Large intestine (tissue), 3 donors: ENCODE results near the gene QKI. TPM values are rescaled to one million over a fixed set of nuclear protein-coding genes. Genes with fewer than 3 reads are reported as not detected.
A peak's percentile ranks its signal among the peaks of the same experiment; 100 is the strongest.

ENCODE experiments used
- DNase-seq, 2 donors: peaks; one replicate each; pipeline versions ENCODE4 v3.0.0 to v3.0.0-alpha.2; 2013
- H3K27ac ChIP-seq: one replicate; pipeline ENCODE4 v1.5.1; 2013; ENCODE audit warnings: low read length
- H3K27me3 ChIP-seq: 2 replicates; pipeline ENCODE4 v1.6.1; 2013; ENCODE audit warnings: low read length; ENCODE audit not compliant: control insufficient read depth, insufficient read depth
- H3K36me3 ChIP-seq: 2 replicates; pipeline ENCODE4 v1.6.1; 2013; ENCODE audit warnings: low read length; ENCODE audit not compliant: control insufficient read depth, insufficient read depth
- H3K4me1 ChIP-seq: one replicate; pipeline ENCODE4 v1.6.1; 2013; ENCODE audit warnings: low read length; ENCODE audit not compliant: control insufficient read depth, insufficient read depth
- H3K4me3 ChIP-seq: one replicate; pipeline ENCODE4 v1.5.1; 2013; ENCODE audit warnings: low read length
- H3K9me3 ChIP-seq: one replicate; pipeline ENCODE4 v1.6.1; 2013; ENCODE audit warnings: mild to moderate bottlenecking, low read depth, low read length, moderate library complexity; ENCODE audit not compliant: control insufficient read depth
- WGBS: methylation state at CpG from one replicate; pipeline ENCODE4 v1.1.5; 2013; ENCODE audit warnings: low lambda C conversion rate; ENCODE audit not compliant: insufficient coverage; 5-methylcytosine and 5-hydroxymethylcytosine counted together
- polyA plus RNA-seq: library from polyadenylated mRNA; unstranded; fragments of 120-200 nt; gene quantifications from one replicate; pipeline ENCODE4 v1.2.1, GENCODE V29; 2013

Gene QKI
- polyA plus RNA-seq, 1 donor, result 30.2 TPM

DNA sequence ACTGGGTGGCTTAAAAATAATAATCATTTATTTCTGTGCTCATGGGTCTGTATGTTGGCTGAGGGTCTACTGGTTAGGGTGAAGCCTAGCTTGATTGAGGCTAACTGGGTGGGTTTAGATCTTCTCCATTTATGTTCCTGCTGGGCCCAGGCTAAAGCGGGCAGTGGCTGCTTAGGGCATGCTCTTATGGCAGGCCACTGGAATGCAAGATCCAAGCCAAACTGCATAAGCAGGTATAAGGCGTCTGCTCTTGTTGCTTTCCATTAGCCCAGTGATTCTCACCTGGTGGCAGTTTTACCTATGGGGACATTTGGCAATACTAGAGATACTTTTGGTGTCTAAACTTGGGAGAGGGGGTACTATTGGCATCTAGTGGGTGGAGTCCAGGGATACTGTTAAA, 44.5 kb downstream of the QKI start:
- H3K9me3 ChIP-seq, result no peaks in the 10 kb centered on the region
- H3K27ac ChIP-seq, result no peak overlapping the region
- H3K4me1 ChIP-seq, result no peaks in the 10 kb centered on the region
- H3K4me3 ChIP-seq, result no peak overlapping the region
- H3K36me3 ChIP-seq, result no peaks in the 10 kb centered on the region
- no peaks in the 10 kb centered on the region for H3K27me3 ChIP-seq
- no peak for DNase-seq
- no CpG with 5 or more reads among the region's 2 CpGs for WGBS

DNA sequence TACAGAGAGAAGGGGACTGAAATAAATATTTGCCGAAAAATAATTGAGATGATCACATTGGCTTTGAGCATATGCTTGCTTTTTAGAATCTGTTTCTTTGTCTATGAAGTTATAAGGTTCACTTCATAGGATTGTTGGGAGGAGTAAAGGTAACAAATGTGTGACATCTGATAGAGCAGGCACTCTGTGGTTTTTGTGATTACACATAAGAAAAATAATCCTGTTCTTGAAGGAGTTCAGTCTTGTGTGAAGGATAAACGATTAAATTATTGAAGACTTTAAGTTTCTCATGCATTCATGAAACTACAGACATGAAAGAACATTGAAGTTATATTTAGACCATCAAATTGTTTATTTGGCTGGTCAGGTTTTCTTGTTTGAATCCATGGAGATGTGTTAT, 45.0 kb downstream of the QKI start:
- H3K27me3 ChIP-seq, result no peaks in the 10 kb centered on the region
- 100% methylated on average over 1 of the region's 2 CpGs for WGBS
- no peaks in the 10 kb centered on the region for H3K9me3 ChIP-seq
- H3K4me3 ChIP-seq, result no peak overlapping the region
- H3K4me1 ChIP-seq, result no peaks in the 10 kb centered on the region
- H3K27ac ChIP-seq, result no peak overlapping the region
- H3K36me3 ChIP-seq, result no peaks in the 10 kb centered on the region
- no peak for DNase-seq

DNA sequence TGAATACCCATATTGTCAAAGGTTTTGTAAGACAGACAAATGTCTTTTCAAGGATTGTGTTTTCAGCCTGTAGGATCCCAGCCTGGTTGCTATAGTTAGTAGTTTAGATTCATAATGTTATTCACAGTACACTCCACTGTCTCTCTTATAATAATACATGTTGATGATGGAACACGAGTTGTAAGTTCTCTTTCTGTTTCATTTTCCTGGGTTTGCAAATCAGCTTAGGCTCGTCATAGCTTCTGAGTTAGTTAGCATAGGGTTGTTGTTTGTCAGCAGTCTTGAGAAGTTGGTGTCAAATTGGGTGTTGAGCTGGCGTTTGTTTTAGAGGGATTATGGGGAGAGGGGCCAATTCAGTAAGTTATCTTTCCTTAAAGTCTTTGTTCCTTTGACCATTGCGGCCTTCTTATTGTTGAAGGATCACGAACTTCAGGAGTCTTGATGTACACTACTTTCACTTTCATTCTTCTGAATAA, 45.8 kb downstream of the QKI start:
- H3K36me3 ChIP-seq, result no peaks in the 10 kb centered on the region
- no peak overlapping the region for H3K27ac ChIP-seq
- peak in 1 of 2 donors; percentile 5 for DNase-seq
- 68% methylated on average over 2 of the region's 5 CpGs for WGBS
- H3K27me3 ChIP-seq, result no peaks in the 10 kb centered on the region
- H3K4me3 ChIP-seq, result no peak overlapping the region
- H3K4me1 ChIP-seq, result no peaks in the 10 kb centered on the region
- H3K9me3 ChIP-seq, result no peaks in the 10 kb centered on the region

- Histone ChIP-seq H3K9me3 (no peaks in the 10 kb centered on the region), H3K27ac (no peak overlapping the region), H3K36me3 (no peaks in the 10 kb centered on the region), H3K4me3 (no peak overlapping the region), H3K27me3 (no peaks in the 10 kb centered on the region), H3K4me1 (no peaks in the 10 kb centered on the region)
- whole genome bisulfite sequencing, result no CpG with 5 or more reads among the region's 3 CpGs
- no peak for DNase-seq
Observed at GRCh38 chr6:163461696-163462095, 47.2 kb downstream of the QKI start.

DNA sequence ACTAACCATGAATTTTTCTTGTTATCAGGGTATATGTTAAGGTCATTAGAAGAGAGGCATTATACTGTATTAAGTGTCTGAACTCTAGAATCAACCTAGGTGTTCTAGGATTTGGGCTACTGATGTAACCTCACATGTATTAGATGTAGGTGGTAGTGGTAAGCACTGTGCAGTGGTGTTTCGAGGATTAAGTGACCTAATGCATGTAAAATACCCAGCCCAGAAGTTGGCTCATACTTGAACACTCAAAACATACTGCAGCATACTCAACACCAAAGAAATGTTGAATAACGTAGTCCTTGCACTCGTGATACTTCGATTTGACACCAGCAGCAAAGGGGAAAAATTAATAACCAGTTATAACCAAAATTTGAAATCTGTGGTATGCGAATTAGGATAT, 48.7 kb downstream of the QKI start:
- 89% methylated on average over 4 of the region's 5 CpGs for WGBS
- Histone ChIP-seq H3K4me1 (no peaks in the 10 kb centered on the region), H3K36me3 (no peaks in the 10 kb centered on the region), H3K27me3 (no peaks in the 10 kb centered on the region), H3K4me3 (no peak overlapping the region), H3K27ac (no peak overlapping the region), H3K9me3 (no peaks in the 10 kb centered on the region)
- DNase-seq, result no peak

GRCh38 chr6:163463795-163464194, 49.3 kb downstream of the QKI start:
- Histone ChIP-seq H3K4me3 (no peak overlapping the region), H3K9me3 (no peaks in the 10 kb centered on the region), H3K27ac (no peak overlapping the region), H3K27me3 (no peaks in the 10 kb centered on the region), H3K4me1 (no peaks in the 10 kb centered on the region), H3K36me3 (no peaks in the 10 kb centered on the region)
- no peak for DNase-seq
- WGBS, result no CpG with 5 or more reads among the region's 1 CpG

DNA sequence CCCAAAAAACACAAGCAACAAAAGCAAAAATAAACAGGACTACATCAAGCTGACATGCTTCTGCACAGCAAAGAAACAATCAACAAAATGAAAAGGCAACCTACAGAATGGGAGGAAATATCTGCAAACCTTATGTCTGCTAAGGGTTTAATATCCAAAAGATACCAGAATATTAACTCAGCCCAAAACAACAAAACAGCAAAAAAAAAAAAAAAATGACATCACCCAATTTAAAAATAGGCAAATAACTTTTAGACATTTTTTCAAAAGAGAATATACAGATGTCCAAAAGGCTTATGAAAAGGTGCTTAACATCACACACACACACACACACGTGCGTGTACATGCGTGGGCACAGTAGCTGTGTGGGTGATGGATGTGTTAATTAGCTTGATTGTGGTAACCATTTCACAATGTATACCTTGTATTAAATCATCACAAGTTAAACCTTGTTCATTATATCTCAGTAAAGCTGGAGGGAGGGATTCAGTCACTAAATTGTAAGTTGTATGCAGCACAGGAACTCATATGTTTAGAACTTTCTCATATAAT, 52.4 kb downstream of the QKI start:
- DNase-seq, result no peak
- WGBS, result no CpG with 5 or more reads among the region's 3 CpGs

DNA sequence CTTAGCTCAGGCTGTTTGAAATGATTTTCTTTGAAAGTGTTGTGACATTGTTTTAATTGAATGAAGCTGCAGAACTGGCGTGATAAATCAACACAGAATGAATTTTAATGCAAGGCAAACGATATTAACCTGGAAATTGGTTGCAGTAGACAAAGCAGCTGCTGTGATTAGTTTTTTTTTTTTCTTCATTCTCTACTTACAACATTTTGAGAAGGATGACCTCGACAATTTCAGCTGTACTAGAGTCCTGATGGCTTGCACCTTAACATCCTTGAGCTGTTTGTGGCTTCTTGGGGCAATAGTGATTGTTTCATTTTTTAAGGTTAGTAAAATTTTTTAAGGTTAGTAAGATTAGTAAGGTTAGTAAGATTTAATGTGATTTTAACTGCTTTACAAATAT, 54.2 kb downstream of the QKI start:
- no peak overlapping the region for H3K27ac ChIP-seq
- no peak overlapping the region for H3K4me3 ChIP-seq
- WGBS, result 73% methylated on average over 2 of the region's 3 CpGs
- no peak for DNase-seq
- no peaks in the 10 kb centered on the region for H3K27me3 ChIP-seq
- H3K9me3 ChIP-seq, result peaks cover 5% of the 10 kb centered on the region
- no peaks in the 10 kb centered on the region for H3K36me3 ChIP-seq
- H3K4me1 ChIP-seq, result no peaks in the 10 kb centered on the region

More for the DNA sequence above, 52.4 kb downstream of the QKI start:
- no peaks in the 10 kb centered on the region for H3K27me3 ChIP-seq
- H3K36me3 ChIP-seq, result no peaks in the 10 kb centered on the region
- H3K27ac ChIP-seq, result no peak overlapping the region
- H3K9me3 ChIP-seq, result peaks cover 5% of the 10 kb centered on the region
- H3K4me1 ChIP-seq, result no peaks in the 10 kb centered on the region
- no peak overlapping the region for H3K4me3 ChIP-seq

GRCh38 chr6:163469459-163469985, 55.0 kb downstream of the QKI start:
- WGBS, result no CpG with 5 or more reads among the region's 1 CpG

DNA sequence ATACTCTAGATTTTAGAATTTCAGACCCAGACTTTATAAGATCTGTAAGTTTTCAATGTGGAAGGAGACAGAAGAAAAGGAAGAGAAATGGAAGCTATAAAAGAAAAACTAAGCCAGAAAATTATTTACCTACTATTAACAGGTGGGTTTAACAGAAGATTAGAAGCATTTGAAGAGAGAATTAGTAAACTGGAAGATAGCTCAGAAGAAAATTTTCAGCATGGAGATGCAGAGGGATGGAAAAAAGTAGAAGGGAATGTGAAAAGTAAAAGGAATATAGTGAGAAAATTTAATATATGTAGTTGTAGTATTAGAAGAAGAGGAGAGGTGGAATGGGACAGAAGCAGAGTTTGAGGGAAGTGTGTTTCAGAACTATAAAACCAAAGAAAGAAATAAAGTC, 56.1 kb downstream of the QKI start:
- Histone ChIP-seq H3K36me3 (no peaks in the 10 kb centered on the region), H3K9me3 (peaks cover 5% of the 10 kb centered on the region), H3K4me1 (no peaks in the 10 kb centered on the region), H3K27me3 (no peaks in the 10 kb centered on the region), H3K4me3 (no peak overlapping the region), H3K27ac (no peak overlapping the region)
- no peak for DNase-seq

More at GRCh38 chr6:163469459-163469985, 55.0 kb downstream of the QKI start:
- Histone ChIP-seq H3K4me3 (no peak overlapping the region), H3K36me3 (no peaks in the 10 kb centered on the region), H3K27me3 (no peaks in the 10 kb centered on the region), H3K4me1 (no peaks in the 10 kb centered on the region), H3K27ac (no peak overlapping the region), H3K9me3 (peaks cover 5% of the 10 kb centered on the region)
- DNase-seq, result no peak

DNA sequence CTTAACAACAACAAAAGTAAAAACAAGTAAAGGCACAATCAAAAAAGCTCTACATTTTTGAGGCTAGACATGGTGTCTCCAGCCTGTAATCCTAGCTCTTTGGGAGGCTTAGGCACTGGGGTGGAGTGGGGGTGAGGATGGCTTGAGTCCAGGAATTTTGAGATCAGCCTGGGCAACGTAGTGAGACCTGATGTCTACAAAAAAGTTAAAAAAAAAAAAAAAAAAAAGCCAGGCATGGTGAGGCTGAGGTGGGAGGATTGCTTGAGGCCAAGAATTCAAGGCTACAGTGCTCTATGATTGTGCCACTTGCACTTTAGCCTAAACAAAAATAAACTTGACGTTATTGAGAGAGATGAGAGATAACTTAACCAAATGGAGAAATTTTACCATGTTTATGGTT, 60.1 kb downstream of the QKI start:
- Histone ChIP-seq H3K36me3 (no peaks in the 10 kb centered on the region), H3K4me1 (no peaks in the 10 kb centered on the region), H3K9me3 (peaks cover 5% of the 10 kb centered on the region), H3K4me3 (no peak overlapping the region), H3K27ac (no peak overlapping the region), H3K27me3 (no peaks in the 10 kb centered on the region)
- no peak for DNase-seq
- 100% methylated on average over 1 of the region's 2 CpGs for WGBS
